GM19468 (cell line): ENCODE results near the gene MRPL14.
"Not testable (repeated sequence)": the region's sequence is repeated elsewhere in the genome, so short reads cannot be mapped to it uniquely, and the experiment has no call there.

Experiments used
- ATAC-seq: cut with Tn5 transposase; IDR thresholded peaks from one replicate; pipeline ENCODE4 v1.9.1; 2021; ENCODE audit warnings: mild to moderate bottlenecking, moderate library complexity, moderate number of reproducible peaks; ENCODE audit not compliant: unreplicated experiment; ENCODE audit errors: extremely low read depth

MRPL14 gene

GRCh38 chr6:44150317-44150917 is 23.2 kb upstream of the MRPL14 start:
- ATAC-seq: no peak

GRCh38 chr6:44149369-44150012 is 22.2 kb upstream of the MRPL14 start:
- no peak for ATAC-seq

GRCh38 chr6:44148306-44148705 is 21.1 kb upstream of the MRPL14 start:
- no peak for ATAC-seq

- no peak for ATAC-seq
These were observed 20.0 kb upstream of the MRPL14 start for GRCh38 chr6:44147256-44147655.

- ATAC-seq: no peak
These were observed 19.4 kb upstream of the MRPL14 start for GRCh38 chr6:44146685-44147084.

- ATAC-seq: no peak
These were observed 18.6 kb upstream of the MRPL14 start for GRCh38 chr6:44145839-44146238.

- ATAC-seq: not testable (repeated sequence)
These were observed 17.3 kb upstream of the MRPL14 start for GRCh38 chr6:44144536-44144935.

GRCh38 chr6:44143731-44144130 is 16.5 kb upstream of the MRPL14 start:
- no peak for ATAC-seq

- no peak for ATAC-seq
These were observed 15.6 kb upstream of the MRPL14 start for GRCh38 chr6:44142835-44143234.

- ATAC-seq: no peak
These were observed 12.1 kb upstream of the MRPL14 start for GRCh38 chr6:44139351-44139743.

- ATAC-seq: no peak
These were observed 11.6 kb upstream of the MRPL14 start for GRCh38 chr6:44138717-44139350.

GRCh38 chr6:44135875-44136274 is 8.6 kb upstream of the MRPL14 start:
- no peak for ATAC-seq

GRCh38 chr6:44135173-44135758 is 8.0 kb upstream of the MRPL14 start:
- ATAC-seq: no peak

GRCh38 chr6:44133981-44134711 is 6.9 kb upstream of the MRPL14 start:
- ATAC-seq: no peak

- no peak for ATAC-seq
These were observed 6.0 kb upstream of the MRPL14 start for GRCh38 chr6:44133003-44133931.

- ATAC-seq: no peak
These were observed 5.2 kb upstream of the MRPL14 start for GRCh38 chr6:44132476-44132875.

GRCh38 chr6:44131892-44132291 is 4.6 kb upstream of the MRPL14 start:
- no peak for ATAC-seq

GRCh38 chr6:44129841-44130322 is 2.6 kb upstream of the MRPL14 start:
- ATAC-seq: no peak
